Measurements from ENCODE around the gene ACBD4. TPM values are rescaled to one million over a fixed set of nuclear protein-coding genes. Genes with fewer than 3 reads are reported as not detected.

The ACBD4 gene
- total RNA-seq, 4 donors from 2014 or later = 6.4 to 23.2 (median 8.5) TPM

DNA sequence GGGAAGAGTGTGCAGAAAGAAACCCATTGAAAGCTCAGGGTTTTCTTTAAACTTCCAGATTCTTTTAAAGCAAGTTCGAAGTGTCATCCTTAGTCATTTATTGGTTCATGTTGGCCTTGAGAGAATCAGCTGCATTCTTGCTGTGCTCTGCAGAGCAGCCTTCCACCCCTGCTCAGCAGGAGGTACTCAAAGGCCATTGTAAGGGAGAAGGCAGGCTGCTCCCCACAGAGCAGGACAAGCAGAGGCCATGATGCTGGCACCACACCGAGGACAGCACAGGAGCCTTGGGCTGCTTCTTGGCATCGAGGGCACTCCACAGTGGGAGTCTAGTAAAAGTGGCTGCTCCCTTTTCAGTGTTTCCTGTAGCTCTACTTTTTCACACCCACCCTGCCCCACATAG is 44.8 kb upstream of the ACBD4 start:
- ATAC-seq (ENCODE audit: low FRiP score) (no peak), DNase-seq (ENCODE audit: low spot score) (no peak)
- TF ChIP-seq, protein P1, sequence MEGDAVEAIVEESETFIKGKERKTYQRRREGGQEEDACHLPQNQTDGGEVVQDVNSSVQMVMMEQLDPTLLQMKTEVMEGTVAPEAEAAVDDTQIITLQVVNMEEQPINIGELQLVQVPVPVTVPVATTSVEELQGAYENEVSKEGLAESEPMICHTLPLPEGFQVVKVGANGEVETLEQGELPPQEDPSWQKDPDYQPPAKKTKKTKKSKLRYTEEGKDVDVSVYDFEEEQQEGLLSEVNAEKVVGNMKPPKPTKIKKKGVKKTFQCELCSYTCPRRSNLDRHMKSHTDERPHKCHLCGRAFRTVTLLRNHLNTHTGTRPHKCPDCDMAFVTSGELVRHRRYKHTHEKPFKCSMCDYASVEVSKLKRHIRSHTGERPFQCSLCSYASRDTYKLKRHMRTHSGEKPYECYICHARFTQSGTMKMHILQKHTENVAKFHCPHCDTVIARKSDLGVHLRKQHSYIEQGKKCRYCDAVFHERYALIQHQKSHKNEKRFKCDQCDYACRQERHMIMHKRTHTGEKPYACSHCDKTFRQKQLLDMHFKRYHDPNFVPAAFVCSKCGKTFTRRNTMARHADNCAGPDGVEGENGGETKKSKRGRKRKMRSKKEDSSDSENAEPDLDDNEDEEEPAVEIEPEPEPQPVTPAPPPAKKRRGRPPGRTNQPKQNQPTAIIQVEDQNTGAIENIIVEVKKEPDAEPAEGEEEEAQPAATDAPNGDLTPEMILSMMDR (IDR thresholded peaks at IDR 0.05) = no peak

- ATAC-seq (ENCODE audit: low FRiP score) (no peak), DNase-seq (ENCODE audit: low spot score) (no peak)
- TF ChIP-seq, protein P1 (IDR thresholded peaks at IDR 0.05) = no peak
These were observed 43.6 kb upstream of the ACBD4 start for GRCh38 chr17:45091778-45092425.

DNA sequence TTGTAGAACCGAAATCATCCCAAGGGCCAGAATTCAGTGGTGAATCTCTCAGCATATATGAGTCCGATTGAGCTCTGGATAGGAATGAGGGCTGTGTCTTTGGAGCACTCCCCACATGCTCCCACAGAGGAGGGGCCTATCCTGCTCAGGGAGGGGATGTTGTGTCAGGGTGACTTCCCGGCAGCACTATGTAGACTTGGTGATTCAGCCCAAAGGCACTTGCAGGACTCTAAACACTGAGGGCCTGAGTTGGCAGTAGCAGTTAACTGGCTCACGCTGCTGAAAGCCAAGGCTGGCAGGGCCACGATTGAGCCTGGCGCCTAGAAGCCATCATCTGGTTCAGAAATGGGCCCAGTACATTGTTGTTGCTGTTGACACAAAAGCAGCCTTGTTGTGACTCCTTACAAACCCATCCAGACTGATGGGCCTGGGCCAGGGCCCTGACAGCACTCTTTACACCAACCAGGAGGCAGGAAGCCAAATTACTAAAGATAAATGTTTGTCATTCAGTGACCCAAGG is 42.5 kb upstream of the ACBD4 start:
- DNase-seq (ENCODE audit: low spot score) = peak; percentile 62
- TF ChIP-seq, protein P1 (IDR thresholded peaks at IDR 0.05) = no peak
- peak; percentile 98 for ATAC-seq (ENCODE audit: low FRiP score)

DNA sequence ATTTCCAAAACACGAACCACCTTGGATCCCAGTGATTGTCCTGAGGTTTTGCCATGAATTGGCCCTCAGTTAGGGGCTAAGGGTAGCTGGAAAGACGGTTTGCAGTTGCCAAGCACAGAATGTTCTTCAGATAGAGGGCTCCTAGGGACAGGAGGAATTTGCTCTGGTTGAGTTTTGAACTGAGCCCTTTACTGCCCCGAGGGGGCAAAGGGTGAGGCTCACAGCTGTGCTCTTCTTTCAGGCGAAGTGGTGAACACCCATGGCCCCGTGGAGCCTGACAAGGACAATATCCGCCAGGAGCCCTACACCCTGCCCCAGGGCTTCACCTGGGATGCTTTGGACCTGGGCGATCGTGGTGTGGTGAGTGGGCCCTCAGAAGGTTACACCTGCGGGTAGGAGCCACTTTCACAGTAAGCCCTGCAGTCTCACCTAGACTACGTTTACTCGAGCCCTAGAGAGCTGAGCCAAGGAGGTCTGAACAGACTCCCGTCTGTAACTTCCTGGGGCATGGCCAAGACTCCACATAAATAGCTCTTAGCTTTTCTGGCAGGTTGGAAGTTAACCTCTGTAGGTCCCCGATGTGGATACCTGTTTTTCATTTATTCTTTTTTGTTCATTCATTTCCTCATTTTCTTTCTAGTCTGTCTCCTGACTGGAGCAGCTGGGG is 41.9 kb upstream of the ACBD4 start:
- DNase-seq (ENCODE audit: low spot score) = no peak
- peak; percentile 10 for ATAC-seq (ENCODE audit: low FRiP score)
- TF ChIP-seq, protein P1 (IDR thresholded peaks at IDR 0.05) = no peak

DNA sequence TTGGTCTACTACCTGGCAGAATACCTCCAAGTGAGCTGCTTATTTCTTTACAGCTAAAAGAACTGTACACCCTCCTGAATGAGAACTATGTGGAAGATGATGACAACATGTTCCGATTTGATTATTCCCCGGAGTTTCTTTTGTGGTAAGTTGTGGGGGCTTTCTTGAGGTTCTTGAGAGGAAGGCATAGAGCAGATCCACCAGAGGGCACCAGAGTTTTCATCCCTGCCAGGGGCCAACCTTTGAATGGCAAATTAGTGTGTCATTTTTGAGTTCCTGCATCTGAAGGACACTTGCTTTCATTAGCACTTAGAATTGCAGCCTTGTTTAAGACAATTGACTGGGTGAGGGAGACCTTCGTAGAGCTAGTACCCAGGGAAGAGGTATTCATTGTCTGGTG is 39.3 kb upstream of the ACBD4 start:
- TF ChIP-seq, protein P1 (IDR thresholded peaks at IDR 0.05) = peak in 1 of 3 donors; percentile 20
- no peak for ATAC-seq (ENCODE audit: low FRiP score)
- DNase-seq (ENCODE audit: low spot score) = no peak

GRCh38 chr17:45096926-45097325 is 38.6 kb upstream of the ACBD4 start:
- TF ChIP-seq, protein P1 (IDR thresholded peaks at IDR 0.05) = no peak
- DNase-seq (ENCODE audit: low spot score) (no peak), ATAC-seq (ENCODE audit: low FRiP score) (no peak)

Measured in omental fat pad (tissue), 4 donors.